GM12878 (cell line): Measurements from ENCODE around the gene TMEM208. TPM values are rescaled to one million over a fixed set of nuclear protein-coding genes. Genes with fewer than 3 reads are reported as not detected.

Experiments used
- ATAC-seq: fragments of 200-7000 bp; cut with Tn5 transposase; 3 replicates; pipeline ENCODE4 v1.9.1; 2020; ENCODE audit warnings: mild to moderate bottlenecking, moderate library complexity
- BruUV-seq: library from RNA; stranded (reverse); fragments of 400-500 nt; replicated peaks from 2 replicates; lab custom pipeline; 2021; lab: Mats Ljungman, UMichigan
- CTCF ChIA-PET: fragments of 300-600 bp; sonication (Branson Sonifier 250); formaldehyde crosslinking; extraction: SDS; loops from one replicate; lab custom pipeline; 2021; ENCODE audit warnings: inconsistent platforms; lab: Yijun Ruan, JAX
- POLR2A ChIA-PET: fragments of 350-600 bp; formaldehyde crosslinking; extraction: SDS; loops from one replicate; lab custom pipeline; 2021; ENCODE audit warnings: inconsistent platforms; lab: Charles Lee
- RAD21 ChIA-PET: fragments of 300-600 bp; sonication (Branson Sonifier 250); formaldehyde crosslinking; loops from one replicate; lab custom pipeline; 2023; ENCODE audit warnings: antibody characterized with exemption; ENCODE audit not compliant: unreplicated experiment; lab: Charles Lee
- SMC1A ChIA-PET: fragments of 300-600 bp; sonication (Branson Sonifier 250); formaldehyde crosslinking; loops from one replicate; lab custom pipeline; 2023; ENCODE audit not compliant: unreplicated experiment, uncharacterized antibody; lab: Charles Lee
- DNase-seq: peaks from one replicate; pipeline ENCODE4 v3.0.0-alpha.2; 2011; ENCODE audit warnings: low read depth, low spot score
- FAIRE-seq: peaks from 3 replicates; lab custom pipeline; 2011; peaks lifted over from hg19 to GRCh38; lab: Jason Lieb, UNC
- H2AFZ ChIP-seq: 2 replicates; pipeline ENCODE4 v1.6.0; 2011; ENCODE audit warnings: low read depth, low read length, control low read depth; ENCODE audit not compliant: control insufficient read depth
- H3K27ac ChIP-seq: 2 replicates; pipeline ENCODE4 v1.5.1; 2011; ENCODE audit warnings: control low read depth; ENCODE audit not compliant: control insufficient read depth, insufficient read depth
- H3K27me3 ChIP-seq, 2 experiments: replicated peaks in 1 of 2; 2 replicates each; pipeline versions ENCODE4 v1.6.0 to v1.6.1; 2011; ENCODE audit warnings: low read length in 1 of 2; ENCODE audit not compliant: control insufficient read depth in 2 of 2, insufficient read depth in 2 of 2
- H3K36me3 ChIP-seq, 2 experiments: 2 replicates each; pipeline ENCODE4 v1.5.1; 2011; ENCODE audit warnings: low read length in 1 of 2; ENCODE audit not compliant: control insufficient read depth in 2 of 2, insufficient read depth in 2 of 2
- H3K4me1 ChIP-seq: 2 replicates; pipeline ENCODE4 v1.6.1; 2011; ENCODE audit warnings: mild to moderate bottlenecking, low read length, moderate library complexity, mixed read lengths; ENCODE audit not compliant: control insufficient read depth, insufficient read depth
- H3K4me2 ChIP-seq: 2 replicates; pipeline ENCODE4 v1.6.0; 2011; ENCODE audit warnings: control low read depth; ENCODE audit not compliant: control insufficient read depth, insufficient read depth
- H3K4me3 ChIP-seq: fragments of 200-600 bp; sonication (generic); 2 replicates; pipeline ENCODE4 v1.5.1; 2016
- H3K79me2 ChIP-seq: 2 replicates; pipeline ENCODE4 v1.6.0; 2011; ENCODE audit warnings: low read length; ENCODE audit not compliant: control insufficient read depth, insufficient read depth
- H3K9ac ChIP-seq: 2 replicates; pipeline ENCODE4 v1.8.0; 2011; ENCODE audit warnings: low read length, control low read depth, mixed read lengths; ENCODE audit not compliant: control insufficient read depth, insufficient read depth
- H3K9me3 ChIP-seq: replicated peaks from 3 replicates; pipeline ENCODE4 v1.5.1; 2011; ENCODE audit warnings: mild to moderate bottlenecking, low read length; ENCODE audit not compliant: control insufficient read depth, insufficient read depth
- H4K20me1 ChIP-seq: 2 replicates; pipeline ENCODE4 v1.6.0; 2011; ENCODE audit not compliant: control insufficient read depth, insufficient read depth
- CEBPB ChIP-seq, 2 experiments: fragments of 150-350 bp in 1 of 2; IDR thresholded peaks; 2 replicates each; pipeline ENCODE4 v1.6.1; 2012 to 2014; ENCODE audit warnings: low read depth in 2 of 2, low read length in 2 of 2, borderline replicate concordance in 1 of 2, inconsistent platforms in 1 of 2
- EED ChIP-seq: sonication (generic); IDR thresholded peaks from 2 replicates; pipeline ENCODE4 v1.6.1; 2016; ENCODE audit warnings: antibody characterized with exemption, low read depth
- NFYB ChIP-seq: IDR thresholded peaks from 2 replicates; pipeline ENCODE4 v1.6.1; 2011; ENCODE audit warnings: low read depth, mild to moderate bottlenecking, low read length, improper control_type of control experiment, moderate library complexity; ENCODE audit not compliant: insufficient read depth
- POLR2A ChIP-seq: IDR thresholded peaks from 2 replicates; pipeline ENCODE4 v1.6.1; 2011; ENCODE audit warnings: low read depth, mild to moderate bottlenecking, low read length
- WGBS: methylation state at CpG from one replicate; pipeline ENCODE4 v1.1.6; 2016; ENCODE audit warnings: low lambda C conversion rate; ENCODE audit not compliant: insufficient replicate concordance, insufficient coverage; ENCODE audit errors: missing lambda C conversion rate; 5-methylcytosine and 5-hydroxymethylcytosine counted together
- in situ Hi-C: fragments of 300-500 bp; cut with MboI; formaldehyde crosslinking; loops from 9 replicates; pipeline ENCODE4 v1.14.3; 2018; ENCODE audit warnings: mixed read lengths
- intact Hi-C: fragments of 100-400 bp; cut with micrococcal nuclease; formaldehyde crosslinking; loops from one replicate; pipeline ENCODE4 v1.14.2; 2022; ENCODE audit not compliant: unreplicated experiment
- polyA plus RNA-seq, 11 experiments: library from polyadenylated mRNA; depleted of rRNA in 4 of 11; unstranded in 6 of 11; stranded (reverse) in 5 of 11; fragments of >200 nt; fragmentation: Nextera tagmentation in 4 of 11; fragmentation: Illumina TruSeq in 1 of 11; extraction: Ambion mirVana in 4 of 11; extraction: Trizol in 1 of 11; gene quantifications; 1 replicate in 1 of 11; 2 replicates in 10 of 11; pipeline versions ENCODE4 v1.2.1 to v1.2.3, GENCODE V29; 2011 to 2016; ENCODE audit warnings: inconsistent platforms in 2 of 11, missing spikeins in 2 of 11, low read depth in 1 of 11
- total RNA-seq, 4 experiments: library from RNA; depleted of rRNA in 3 of 4; stranded (reverse); fragments of >200 nt in 3 of 4; fragmentation: Illumina TruSeq in 1 of 4; extraction: Trizol in 1 of 4; gene quantifications; 2 replicates each; pipeline versions ENCODE4 v1.2.1 to v1.2.3, GENCODE V29; 2013 to 2021
- TF ChIP-seq, protein P1 (sequence below): fragments of 150-350 bp; IDR thresholded peaks from 2 replicates; pipeline ENCODE4 v1.6.1; 2016; ENCODE audit warnings: low read depth, low read length

Gene TMEM208
- total and polyA plus RNA-seq, 10 of the 15 experiments (the other 5 are each of a cell fraction or from before 2014, with no cell fraction given), result 34.1 to 244 (median 54.1) TPM

DNA sequence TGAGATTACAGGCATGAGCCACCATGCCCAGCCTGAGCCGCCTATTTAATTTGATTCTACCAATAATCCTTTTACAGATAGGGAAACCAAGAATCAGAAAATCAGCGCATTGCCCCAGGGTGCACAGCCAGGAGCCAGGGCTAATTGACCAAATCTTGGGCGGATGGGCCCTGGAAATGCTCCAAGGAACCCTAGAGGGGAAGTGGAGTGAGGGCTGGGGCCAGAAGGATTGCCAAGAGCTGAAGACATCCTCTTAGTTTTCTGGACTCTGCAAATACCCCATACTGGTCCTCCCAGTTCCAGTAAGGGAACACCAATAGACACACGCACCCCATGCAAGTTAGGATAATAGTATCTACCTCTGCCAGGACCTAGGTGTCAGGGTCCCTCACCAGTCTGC, 16.6 kb downstream of the TMEM208 start:
- SMC1A ChIA-PET, result interaction anchor here (1.1 to 2.1 kb wide), 4 partner anchors 16 to 77 kb away, joined by 3 to 17 read pairs (median 6); partner anchors contain the start of gene TMEM208
- intact Hi-C loops, result no loop called here
- Histone ChIP-seq H2AFZ (no peak overlapping the region), H3K9me3 (no peaks in the 10 kb centered on the region)
- WGBS, result 96% methylated on average over 4 of the region's 4 CpGs
- TF ChIP-seq, protein P1, sequence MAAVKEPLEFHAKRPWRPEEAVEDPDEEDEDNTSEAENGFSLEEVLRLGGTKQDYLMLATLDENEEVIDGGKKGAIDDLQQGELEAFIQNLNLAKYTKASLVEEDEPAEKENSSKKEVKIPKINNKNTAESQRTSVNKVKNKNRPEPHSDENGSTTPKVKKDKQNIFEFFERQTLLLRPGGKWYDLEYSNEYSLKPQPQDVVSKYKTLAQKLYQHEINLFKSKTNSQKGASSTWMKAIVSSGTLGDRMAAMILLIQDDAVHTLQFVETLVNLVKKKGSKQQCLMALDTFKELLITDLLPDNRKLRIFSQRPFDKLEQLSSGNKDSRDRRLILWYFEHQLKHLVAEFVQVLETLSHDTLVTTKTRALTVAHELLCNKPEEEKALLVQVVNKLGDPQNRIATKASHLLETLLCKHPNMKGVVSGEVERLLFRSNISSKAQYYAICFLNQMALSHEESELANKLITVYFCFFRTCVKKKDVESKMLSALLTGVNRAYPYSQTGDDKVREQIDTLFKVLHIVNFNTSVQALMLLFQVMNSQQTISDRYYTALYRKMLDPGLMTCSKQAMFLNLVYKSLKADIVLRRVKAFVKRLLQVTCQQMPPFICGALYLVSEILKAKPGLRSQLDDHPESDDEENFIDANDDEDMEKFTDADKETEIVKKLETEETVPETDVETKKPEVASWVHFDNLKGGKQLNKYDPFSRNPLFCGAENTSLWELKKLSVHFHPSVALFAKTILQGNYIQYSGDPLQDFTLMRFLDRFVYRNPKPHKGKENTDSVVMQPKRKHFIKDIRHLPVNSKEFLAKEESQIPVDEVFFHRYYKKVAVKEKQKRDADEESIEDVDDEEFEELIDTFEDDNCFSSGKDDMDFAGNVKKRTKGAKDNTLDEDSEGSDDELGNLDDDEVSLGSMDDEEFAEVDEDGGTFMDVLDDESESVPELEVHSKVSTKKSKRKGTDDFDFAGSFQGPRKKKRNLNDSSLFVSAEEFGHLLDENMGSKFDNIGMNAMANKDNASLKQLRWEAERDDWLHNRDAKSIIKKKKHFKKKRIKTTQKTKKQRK, result no peak
- TF ChIP-seq EED, result no peak
- TF ChIP-seq POLR2A, result no peak
- TF ChIP-seq CEBPB (IDR thresholded peaks at IDR 0.05; ENCODE audit: borderline replicate concordance in 1 of 2, low read depth in 2 of 2, low read length in 2 of 2), result no peak
- TF ChIP-seq NFYB, result no peak
- TF ChIP-seq, all 136 proteins: peak for 0
- no peak for DNase-seq
- Histone ChIP-seq H3K4me1 (peaks cover 39% of the 10 kb centered on the region), H3K4me3 (peak overlapping the region; percentile 63; the same call in 1 of the 2 replicates), H3K27ac (peak overlapping the region; percentile 98), H3K4me2 (peak overlapping the region; percentile 99), H3K36me3 (peaks cover 0 to 3% of the 10 kb centered on the region in 2 experiments; a peak in 3 of 4 replicates), H4K20me1 (no peaks in the 10 kb centered on the region), H3K9ac (peak overlapping the region; percentile 82), H3K27me3 (no peaks in the 10 kb centered on the region), H3K79me2 (peaks cover 39% of the 10 kb centered on the region)
- RAD21 ChIA-PET, result interaction anchor here (1.1 to 4.6 kb wide), 4 partner anchors 16 to 270 kb away, joined by 3 to 35 read pairs (median 4); partner anchors contain the start of genes PLEKHG4 and TMEM208
- no TSS peak for BruUV-seq
- in situ Hi-C loops, result no loop called here
- CTCF ChIA-PET, result interaction anchor here (0.6 to 4.9 kb wide), 8 partner anchors 16 to 126 kb away, joined by 3 to 29 read pairs (median 6); partner anchors contain the start of gene TMEM208
- ATAC-seq, result no peak
- no peak for FAIRE-seq
- POLR2A ChIA-PET, result interaction anchor here (0.8 to 8.0 kb wide), 5 partner anchors 17 to 84 kb away, joined by 3 to 100 read pairs (median 6); partner anchors contain the start of genes E2F4, FBXL8, NOL3 and TMEM208
